Measurements from ENCODE around the gene PLD1.

PLD1 gene

GRCh38 chr3:171840445-171840810 lies 30.1 kb upstream of the PLD1 start (continued):
- TF ChIP-seq ZBTB10 (tag by site-specific recombination; IDR thresholded peaks at IDR 0.05) = no peak

DNA sequence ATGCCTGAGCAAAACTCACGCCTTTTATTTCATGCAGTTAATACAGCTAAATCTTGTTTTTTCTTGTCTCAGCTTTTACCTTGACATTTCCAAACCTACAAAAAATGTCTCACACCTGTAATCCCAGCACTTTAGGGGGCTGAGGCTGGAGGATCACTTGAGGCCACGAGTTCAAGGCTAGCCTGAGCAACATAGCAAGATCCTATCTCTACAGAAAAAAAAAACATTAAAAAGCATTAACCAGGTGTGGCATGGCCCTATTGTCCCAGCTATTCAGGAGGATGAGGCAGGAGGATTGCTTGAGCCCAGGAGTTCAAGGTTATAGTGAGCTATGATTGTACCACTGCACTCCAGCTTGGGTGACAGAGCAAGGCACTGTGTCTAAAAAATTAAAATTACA lies 29.0 kb upstream of the PLD1 start:
- no peak for TF ChIP-seq PRDM4 (tag by site-specific recombination; IDR thresholded peaks at IDR 0.05)
- TF ChIP-seq ZNF776 (tag by site-specific recombination; IDR thresholded peaks at IDR 0.05; ENCODE audit: borderline replicate concordance) = no peak
- no peak for TF ChIP-seq ZNF404 (tag by site-specific recombination; IDR thresholded peaks at IDR 0.05)
- TF ChIP-seq ZFP3 (tag by site-specific recombination; IDR thresholded peaks at IDR 0.05; ENCODE audit: low read depth) = no peak
- no peak for TF ChIP-seq ZNF610 (tag by site-specific recombination; IDR thresholded peaks at IDR 0.05; ENCODE audit: borderline replicate concordance)
- TF ChIP-seq TCF7L2 (IDR thresholded peaks at IDR 0.05; ENCODE audit: borderline replicate concordance, low read depth, low read length) = no peak
- no peak for TF ChIP-seq ZNF302 (tag by site-specific recombination; IDR thresholded peaks at IDR 0.05; ENCODE audit: low read depth)
- TF ChIP-seq ZNF544 (tag by site-specific recombination; IDR thresholded peaks at IDR 0.05) = no peak
- TF ChIP-seq ZNF174 (tag by site-specific recombination; IDR thresholded peaks at IDR 0.05) = no peak
- TF ChIP-seq MZF1 (tag by site-specific recombination; IDR thresholded peaks at IDR 0.05; ENCODE audit: borderline replicate concordance) = no peak
- TF ChIP-seq ZNF423 (tag by site-specific recombination; IDR thresholded peaks at IDR 0.05) = no peak
- TF ChIP-seq ZBTB48 (tag by site-specific recombination; IDR thresholded peaks at IDR 0.05) = no peak
- no peak for TF ChIP-seq YY1 (tag by site-specific recombination; IDR thresholded peaks at IDR 0.05)
- no peak for TF ChIP-seq TRIM28 (IDR thresholded peaks at IDR 0.05; ENCODE audit: borderline replicate concordance, low read length)
- Histone ChIP-seq H3K27ac (ENCODE audit: extremely low read depth, low read depth, low read length) (no peak overlapping the region), H3K4me1 (ENCODE audit: control insufficient read depth, insufficient read depth, low read length) (no peaks in the 10 kb centered on the region), H3K4me3 (ENCODE audit: low read depth, low read length) (no peak overlapping the region), H3K9me3 (ENCODE audit: control insufficient read depth, insufficient read depth, low read depth, low read length) (no peaks in the 10 kb centered on the region), H3K36me3 (ENCODE audit: control insufficient read depth in 2 of 2, insufficient read depth in 1 of 2, low read length in 2 of 2) (no peaks in the 10 kb centered on the region)
- POLR2A ChIA-PET = no interaction called here
- CTCF ChIA-PET = interaction anchor here (0.5 kb wide), 1 partner anchor 208 kb away, joined by 3 read pairs; no protein-coding TSS in a partner anchor

DNA sequence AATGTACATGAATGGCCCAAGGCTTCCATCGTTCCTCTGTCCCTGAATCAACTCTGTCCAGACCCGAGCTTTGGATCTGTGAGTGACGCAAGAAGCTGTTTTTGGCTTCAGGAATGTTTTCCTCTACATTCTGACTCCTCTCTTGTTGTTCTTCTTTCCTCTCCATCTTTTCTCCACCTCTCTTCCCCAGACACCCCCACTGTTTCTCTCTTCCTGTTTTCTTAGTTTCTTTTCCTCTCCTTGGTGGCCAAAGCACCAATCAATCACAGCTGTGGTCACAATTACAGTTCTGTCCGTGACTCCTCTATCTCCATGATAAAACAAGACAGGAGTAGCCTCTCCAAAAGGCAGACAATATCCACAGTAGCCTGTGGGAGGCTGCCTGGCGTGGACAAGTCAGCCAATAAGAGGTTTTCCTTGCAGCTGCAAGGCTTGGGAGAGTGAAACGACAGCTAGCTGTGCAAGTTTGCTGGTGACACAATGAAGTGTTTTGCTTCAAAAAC lies 28.0 kb upstream of the PLD1 start:
- no peaks in the 10 kb centered on the region for H3K36me3 ChIP-seq (ENCODE audit: control insufficient read depth in 2 of 2, insufficient read depth in 1 of 2, low read length in 2 of 2)
- ChIA-PET POLR2A (no interaction called here), CTCF (interaction anchor here (0.6 to 0.9 kb wide), 3 partner anchors 49 to 288 kb away, joined by 3 to 4 read pairs (median 3); no protein-coding TSS in a partner anchor)
- H3K4me3 ChIP-seq (ENCODE audit: low read depth, low read length) = no peak overlapping the region
- no peaks in the 10 kb centered on the region for H3K9me3 ChIP-seq (ENCODE audit: control insufficient read depth, insufficient read depth, low read depth, low read length)
- H3K4me1 ChIP-seq (ENCODE audit: control insufficient read depth, insufficient read depth, low read length) = no peaks in the 10 kb centered on the region
- TF ChIP-seq GLIS2 (tag by site-specific recombination; IDR thresholded peaks at IDR 0.05) (no peak), ZBTB17 (tag by site-specific recombination; IDR thresholded peaks at IDR 0.05) (peak; percentile 24; the same call in 1 of the 2 replicates)
- no peak overlapping the region for H3K27ac ChIP-seq (ENCODE audit: extremely low read depth, low read depth, low read length)

Data from HEK293 (cell line).